Measurements from ENCODE around the gene EHHADH. TPM values are rescaled to one million over a fixed set of nuclear protein-coding genes. Genes with fewer than 3 reads are reported as not detected.
A peak's percentile ranks its signal among the peaks of the same experiment; 100 is the strongest.

Gene EHHADH
- total and polyA plus RNA-seq, 2 of the 13 experiments (the other 11 are each of a cell fraction or from before 2014, with no cell fraction given): 14.5 to 38.9 TPM

DNA sequence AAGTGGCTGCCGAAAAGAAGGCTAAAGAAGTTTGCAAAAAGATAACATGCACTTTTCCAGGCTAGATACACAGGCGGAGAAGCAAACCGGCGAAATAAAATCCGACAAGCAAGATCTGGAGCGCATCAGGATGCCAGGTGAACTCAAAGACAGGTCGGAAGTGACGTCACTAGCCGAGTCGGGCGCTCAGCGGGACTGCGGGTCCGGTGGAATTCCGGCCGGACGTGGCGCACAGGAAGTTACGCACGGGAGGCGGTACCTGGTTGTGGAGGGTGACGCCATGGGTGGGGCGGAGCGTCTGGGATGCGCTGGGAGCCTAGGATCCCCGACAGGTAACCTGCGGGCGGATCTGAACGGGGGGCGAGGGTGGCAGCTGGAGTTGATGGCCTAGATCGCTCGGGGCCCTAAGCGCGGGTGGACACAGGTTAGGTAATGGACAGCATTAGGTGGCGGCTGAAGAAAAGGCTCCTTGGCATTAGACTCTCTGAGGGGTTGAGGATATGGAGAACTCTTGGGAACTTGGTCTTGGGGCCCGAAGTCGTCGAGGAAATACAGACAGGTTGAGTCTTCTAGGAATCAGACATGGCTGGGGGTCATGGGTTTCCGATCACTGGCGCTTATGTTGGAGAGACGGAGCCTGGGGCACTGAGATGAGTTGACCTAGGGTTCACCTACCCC is 29.0 kb upstream of the EHHADH start (continued):
- TF ChIP-seq U2AF1 (optimal IDR thresholded peaks at IDR 0.05; ENCODE audit: low read depth, low read length) (no peak), AGO1 (IDR thresholded peaks at IDR 0.05; ENCODE audit: low read depth, low read length, poor library complexity, severe bottlenecking) (no peak), ZBTB38 (CRISPR knock-in tag; IDR thresholded peaks at IDR 0.05) (peak; percentile 21; the same call in 1 of the 2 replicates), POGZ (CRISPR knock-in tag; IDR thresholded peaks at IDR 0.05) (peak; percentile 96), RAD21 (CRISPR knock-in tag; IDR thresholded peaks at IDR 0.05) (no peak), IRX3 (CRISPR knock-in tag; IDR thresholded peaks at IDR 0.05; ENCODE audit: borderline replicate concordance, low read depth) (no peak), ZBTB44 (CRISPR knock-in tag; IDR thresholded peaks at IDR 0.05) (no peak), RBFOX2 (IDR thresholded peaks at IDR 0.05; ENCODE audit: low read depth, low read length) (peak; percentile 75), JUN (CRISPR knock-in tag; IDR thresholded peaks at IDR 0.05) (peak; percentile 84), MXD4 (CRISPR knock-in tag; IDR thresholded peaks at IDR 0.05) (peak; percentile 71), YEATS2 (CRISPR knock-in tag; IDR thresholded peaks at IDR 0.05; ENCODE audit: borderline replicate concordance) (peak; percentile 95), MAZ (IDR thresholded peaks at IDR 0.05; ENCODE audit: borderline replicate concordance, low read depth, low read length) (no peak), MAZ (CRISPR knock-in tag; IDR thresholded peaks at IDR 0.05; ENCODE audit: low read depth) (peak; percentile 72), TAF1 (CRISPR knock-in tag; IDR thresholded peaks at IDR 0.05) (peak; percentile 61; the same call in 1 of the 2 replicates), GABPB1 (CRISPR knock-in tag; IDR thresholded peaks at IDR 0.05) (peak; percentile 99), HDAC2 (CRISPR knock-in tag; IDR thresholded peaks at IDR 0.05) (peak; percentile 85), FOSL2 (CRISPR knock-in tag; IDR thresholded peaks at IDR 0.05) (peak; percentile 71), ZFP62 (CRISPR knock-in tag; IDR thresholded peaks at IDR 0.05) (0 out of 2 replicates have a peak, but pooled peaks have one; percentile 38), TEAD3 (CRISPR knock-in tag; optimal IDR thresholded peaks at IDR 0.05; ENCODE audit: borderline replicate concordance) (peak; percentile 97), ZNF274 (CRISPR knock-in tag; IDR thresholded peaks at IDR 0.05) (peak; percentile 63; the same call in 1 of the 2 replicates), ZNF577 (CRISPR knock-in tag; IDR thresholded peaks at IDR 0.05; ENCODE audit: borderline replicate concordance, low read depth) (no peak), ELF1 (CRISPR knock-in tag; IDR thresholded peaks at IDR 0.05) (peak; percentile 84), HDAC1 (CRISPR knock-in tag; IDR thresholded peaks at IDR 0.05) (peak; percentile 83), NCOA1 (CRISPR knock-in tag; IDR thresholded peaks at IDR 0.05) (no peak), MIER3 (CRISPR knock-in tag; IDR thresholded peaks at IDR 0.05; ENCODE audit: borderline replicate concordance) (peak; percentile 80; the same call in 1 of the 2 replicates), ZNF839 (CRISPR knock-in tag; IDR thresholded peaks at IDR 0.05; ENCODE audit: borderline replicate concordance) (0 out of 2 replicates have a peak, but pooled peaks have one; percentile 62), ATF7-NPFF (CRISPR knock-in tag; IDR thresholded peaks at IDR 0.05; ENCODE audit: low read depth) (0 out of 2 replicates have a peak, but pooled peaks have one; percentile 62), CBX1 (IDR thresholded peaks at IDR 0.05; ENCODE audit: low read depth) (peak; percentile 81)
- TF ChIP-seq, protein P1, sequence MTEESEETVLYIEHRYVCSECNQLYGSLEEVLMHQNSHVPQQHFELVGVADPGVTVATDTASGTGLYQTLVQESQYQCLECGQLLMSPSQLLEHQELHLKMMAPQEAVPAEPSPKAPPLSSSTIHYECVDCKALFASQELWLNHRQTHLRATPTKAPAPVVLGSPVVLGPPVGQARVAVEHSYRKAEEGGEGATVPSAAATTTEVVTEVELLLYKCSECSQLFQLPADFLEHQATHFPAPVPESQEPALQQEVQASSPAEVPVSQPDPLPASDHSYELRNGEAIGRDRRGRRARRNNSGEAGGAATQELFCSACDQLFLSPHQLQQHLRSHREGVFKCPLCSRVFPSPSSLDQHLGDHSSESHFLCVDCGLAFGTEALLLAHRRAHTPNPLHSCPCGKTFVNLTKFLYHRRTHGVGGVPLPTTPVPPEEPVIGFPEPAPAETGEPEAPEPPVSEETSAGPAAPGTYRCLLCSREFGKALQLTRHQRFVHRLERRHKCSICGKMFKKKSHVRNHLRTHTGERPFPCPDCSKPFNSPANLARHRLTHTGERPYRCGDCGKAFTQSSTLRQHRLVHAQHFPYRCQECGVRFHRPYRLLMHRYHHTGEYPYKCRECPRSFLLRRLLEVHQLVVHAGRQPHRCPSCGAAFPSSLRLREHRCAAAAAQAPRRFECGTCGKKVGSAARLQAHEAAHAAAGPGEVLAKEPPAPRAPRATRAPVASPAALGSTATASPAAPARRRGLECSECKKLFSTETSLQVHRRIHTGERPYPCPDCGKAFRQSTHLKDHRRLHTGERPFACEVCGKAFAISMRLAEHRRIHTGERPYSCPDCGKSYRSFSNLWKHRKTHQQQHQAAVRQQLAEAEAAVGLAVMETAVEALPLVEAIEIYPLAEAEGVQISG (CRISPR knock-in tag; IDR thresholded peaks at IDR 0.05): peak; percentile 91
